Ureter (tissue), 1 donor: ENCODE measurements around the gene PDIA6. TPM values are rescaled to one million over a fixed set of nuclear protein-coding genes. Genes with fewer than 3 reads are reported as not detected.
"Not testable (repeated sequence)": the region's sequence is repeated elsewhere in the genome, so short reads cannot be mapped to it uniquely, and the experiment has no call there.

Experiments used
- DNase-seq: peaks from one replicate; pipeline ENCODE4 v3.0.0-alpha.2; 2020; ENCODE audit warnings: low spot score
- total RNA-seq: library from RNA; stranded (reverse); gene quantifications from one replicate; pipeline ENCODE4 v1.2.4, GENCODE V29; 2023
- donor health status: DM: yes; HTN: yes; CAD: no.

The PDIA6 gene
- total RNA-seq, 1 donor from 2014 or later: 125 TPM

DNA sequence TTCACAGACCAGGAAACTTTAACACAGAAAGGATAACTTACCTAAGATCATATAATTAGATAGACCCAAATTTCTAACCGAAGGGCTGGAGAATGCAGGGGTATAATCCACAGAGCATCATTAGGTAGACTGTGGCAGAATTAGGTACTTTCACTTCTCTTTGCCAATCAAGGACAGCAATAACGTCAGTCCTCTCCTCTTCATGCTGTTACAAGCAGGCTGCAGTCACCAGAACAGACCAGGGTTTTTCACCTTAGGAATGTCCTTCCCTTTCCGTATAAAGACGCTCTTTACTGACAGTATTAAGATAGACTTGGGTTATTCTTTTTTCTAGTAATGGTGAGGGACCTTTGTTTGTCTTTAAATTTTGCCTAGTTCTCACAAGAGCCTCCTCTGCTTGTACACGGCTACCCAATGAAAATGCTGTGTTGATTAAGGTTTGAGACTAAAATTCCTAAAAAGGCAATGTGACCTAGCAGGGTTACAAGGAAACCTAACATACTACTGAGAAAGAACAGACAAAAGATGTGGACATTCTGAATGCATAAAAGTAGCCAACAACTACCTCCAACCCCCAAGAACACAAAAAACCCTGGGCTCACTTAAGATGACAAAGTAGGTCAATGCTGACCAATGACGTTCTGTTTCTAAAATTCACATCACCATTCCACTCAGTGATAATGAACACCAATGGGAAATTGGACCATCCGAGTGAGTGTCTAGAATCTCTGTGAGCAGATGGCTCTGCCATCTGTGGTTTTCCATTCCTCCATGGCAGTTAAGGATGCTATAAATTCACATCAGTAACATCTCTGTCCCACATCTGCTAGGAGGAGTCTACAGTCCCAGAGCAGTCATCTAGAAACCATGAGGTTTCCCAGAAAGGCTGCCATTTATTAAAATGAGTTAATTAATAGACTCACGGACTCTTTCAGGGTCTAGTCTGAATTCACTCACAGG, 2.1 kb downstream of the PDIA6 start:
- no peak for DNase-seq

- DNase-seq: no peak
These were observed 6.0 kb downstream of the PDIA6 start for GRCh38 chr2:10806543-10806942.

DNA sequence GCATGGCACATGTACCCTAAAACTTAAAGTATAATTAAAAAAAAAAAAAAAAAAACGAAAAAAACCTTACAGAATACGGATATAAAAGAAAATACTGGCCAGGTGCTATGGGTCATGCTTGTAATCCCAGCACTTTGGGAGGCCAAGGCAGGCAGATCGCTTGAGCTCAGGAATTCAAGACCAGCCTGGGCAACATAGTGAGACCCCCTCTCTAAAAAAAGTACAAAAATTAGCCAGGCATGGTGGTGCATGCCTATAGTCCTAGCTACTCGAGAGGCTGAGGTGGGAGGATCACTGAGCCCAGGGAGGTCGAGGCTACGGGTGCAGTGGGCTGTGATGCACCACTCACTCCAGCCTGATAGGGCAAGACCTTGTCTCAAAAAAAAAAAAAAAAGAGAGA, 6.6 kb downstream of the PDIA6 start:
- not testable (repeated sequence) for DNase-seq

DNA sequence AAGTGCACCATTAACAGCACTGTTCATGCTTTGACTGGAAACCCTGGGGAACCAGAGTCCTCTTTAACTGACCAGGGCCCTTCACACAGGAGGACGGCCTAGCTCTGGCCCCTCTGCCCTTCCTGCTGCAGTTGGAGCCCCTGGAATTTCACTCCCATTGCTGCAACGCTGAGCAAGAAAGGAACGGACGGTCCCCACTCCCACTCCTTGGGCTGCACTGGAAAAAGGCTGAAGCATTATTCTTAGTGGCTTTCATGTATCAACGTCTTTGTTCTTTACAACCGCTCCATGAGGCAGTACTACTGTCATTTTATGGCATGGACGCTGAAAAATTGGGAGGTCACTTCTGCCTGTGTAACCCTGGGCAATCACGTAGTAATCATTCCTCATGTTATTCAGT, 9.9 kb downstream of the PDIA6 start:
- no peak for DNase-seq

GRCh38 chr2:10800163-10800562, 12.4 kb downstream of the PDIA6 start:
- no peak for DNase-seq

DNA sequence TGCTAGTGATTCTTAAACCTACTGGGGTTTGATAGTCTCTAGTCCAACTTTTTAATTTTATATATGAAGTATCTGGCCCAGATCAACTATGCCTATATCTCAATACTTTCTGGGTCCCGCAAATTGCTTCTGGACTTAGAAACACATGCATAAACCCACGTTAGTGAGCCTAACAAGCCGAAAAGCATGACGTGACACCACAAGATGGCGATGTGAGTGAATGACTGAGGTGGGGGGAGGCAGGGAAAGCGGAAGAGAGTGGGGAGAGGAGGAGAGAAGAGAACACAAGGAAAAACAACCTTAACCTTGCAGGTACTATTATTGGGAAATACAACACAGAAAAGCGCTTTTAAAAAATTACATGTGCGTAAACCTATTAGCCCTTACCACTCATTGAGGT, 13.8 kb downstream of the PDIA6 start:
- DNase-seq: no peak

GRCh38 chr2:10796703-10797102, 15.9 kb downstream of the PDIA6 start:
- DNase-seq: no peak

DNA sequence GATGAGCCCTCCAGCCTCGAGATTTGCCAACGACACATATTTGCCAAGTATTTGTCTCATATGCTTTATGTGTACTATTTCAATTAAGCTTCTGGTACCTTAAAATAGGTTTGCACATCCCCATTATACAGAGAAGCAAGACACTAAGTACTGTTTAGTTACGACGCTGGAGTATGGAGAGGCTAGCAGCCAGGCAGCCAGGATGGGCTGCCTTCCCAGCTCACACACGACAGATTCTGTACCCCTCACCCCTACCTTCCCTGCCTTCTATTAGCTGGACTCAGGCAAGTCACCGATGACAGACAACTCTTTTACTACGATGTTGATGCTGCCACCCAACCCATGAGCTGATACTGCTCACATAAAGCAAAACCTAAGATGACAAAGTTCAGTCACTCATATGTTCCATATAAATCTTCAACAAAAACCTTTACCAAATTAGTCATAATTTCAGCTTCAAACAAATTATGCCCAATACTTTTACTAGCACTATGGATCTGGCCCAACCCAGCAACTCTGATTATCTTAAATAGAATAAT, 17.0 kb downstream of the PDIA6 start:
- no peak for DNase-seq

GRCh38 chr2:10794876-10795275, 17.7 kb downstream of the PDIA6 start:
- DNase-seq: no peak

GRCh38 chr2:10793816-10794215, 18.8 kb downstream of the PDIA6 start:
- DNase-seq: no peak

GRCh38 chr2:10792660-10793400, 19.8 kb downstream of the PDIA6 start:
- DNase-seq: no peak

DNA sequence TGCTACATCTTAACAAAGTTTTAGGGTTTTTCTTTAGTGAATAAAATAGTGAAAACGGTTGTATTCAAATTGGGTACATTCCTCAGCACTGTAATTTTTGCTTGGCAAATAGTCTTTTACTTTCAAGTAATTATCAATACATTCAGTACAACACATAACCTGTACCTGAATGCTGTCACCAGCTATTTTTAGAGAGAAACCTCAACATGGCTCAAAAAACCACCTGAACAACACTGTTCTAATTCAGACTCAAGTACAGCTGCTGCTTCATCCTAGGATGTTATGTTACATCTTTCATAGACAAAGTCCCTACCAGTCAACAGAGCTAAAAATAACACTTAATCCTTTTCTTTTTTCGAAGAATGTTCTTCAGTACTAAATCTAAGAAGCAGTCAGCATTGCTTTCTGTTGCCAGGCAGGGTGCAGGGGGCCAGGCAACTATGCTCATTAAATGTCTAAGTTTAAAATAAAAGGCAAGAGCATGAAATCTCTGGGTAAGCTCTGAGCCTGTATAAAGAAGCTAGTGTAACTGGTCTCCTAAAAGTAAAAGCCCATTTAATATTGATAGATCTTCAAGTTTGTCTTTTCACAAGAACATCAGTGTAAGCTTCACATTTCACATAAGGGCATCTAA, 20.5 kb downstream of the PDIA6 start:
- DNase-seq: no peak

DNA sequence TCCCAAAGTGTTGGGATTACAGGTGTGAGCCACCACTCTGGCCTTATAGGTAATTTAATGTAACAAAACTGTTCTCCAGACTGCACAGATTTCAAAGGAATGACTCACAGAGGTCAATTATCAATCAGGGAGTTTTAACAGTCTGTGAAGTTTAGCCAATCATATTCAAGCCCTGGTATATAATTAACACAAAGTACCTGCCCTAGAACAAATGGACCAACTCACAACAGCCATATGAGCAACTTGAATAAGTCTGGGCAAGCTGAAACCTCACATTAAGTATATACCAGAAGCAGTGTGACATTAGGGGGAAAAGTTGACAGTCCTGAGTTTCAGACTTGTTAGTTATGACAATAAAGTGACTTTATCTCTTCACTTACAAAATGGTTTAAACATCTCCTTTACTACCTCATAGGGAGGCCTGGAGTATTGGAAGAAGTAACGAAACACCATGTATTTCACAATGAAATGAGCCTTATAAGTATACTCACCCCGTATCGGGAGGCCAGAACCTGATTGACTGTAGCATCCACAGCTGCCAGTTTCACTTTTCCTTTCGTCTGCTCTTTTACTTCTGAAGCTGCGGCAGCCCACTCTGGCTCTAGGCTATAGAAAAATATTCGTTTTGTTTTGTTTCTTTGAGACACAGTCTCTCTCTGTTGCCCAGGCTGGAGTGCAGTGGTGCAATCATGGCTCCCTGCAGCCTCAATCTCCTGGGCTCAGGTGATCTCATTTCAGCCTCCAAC, 22.2 kb downstream of the PDIA6 start:
- no peak for DNase-seq

DNA sequence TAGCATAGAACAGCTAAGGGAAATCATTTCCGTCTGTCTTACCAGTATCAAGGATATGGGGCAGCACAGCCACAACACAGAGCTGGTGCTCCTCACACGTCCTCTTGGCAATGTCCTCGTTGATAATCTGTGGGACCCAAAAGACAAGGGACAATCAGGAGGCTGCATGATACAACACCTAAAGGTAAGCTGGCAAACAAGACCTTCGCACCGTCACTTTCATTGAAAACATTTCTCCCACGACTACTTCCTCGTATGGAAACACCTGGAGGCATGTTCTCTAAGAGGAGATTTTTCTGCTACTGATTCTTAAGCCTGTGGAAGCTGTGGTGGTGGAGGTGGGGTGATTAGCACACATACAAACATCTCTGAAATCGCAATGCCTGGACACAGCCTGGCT, 23.7 kb downstream of the PDIA6 start:
- DNase-seq: no peak

GRCh38 chr2:10787176-10787968, 25.2 kb downstream of the PDIA6 start:
- DNase-seq: no peak

- DNase-seq: no peak
These were observed 26.2 kb downstream of the PDIA6 start for GRCh38 chr2:10786240-10786982.

DNA sequence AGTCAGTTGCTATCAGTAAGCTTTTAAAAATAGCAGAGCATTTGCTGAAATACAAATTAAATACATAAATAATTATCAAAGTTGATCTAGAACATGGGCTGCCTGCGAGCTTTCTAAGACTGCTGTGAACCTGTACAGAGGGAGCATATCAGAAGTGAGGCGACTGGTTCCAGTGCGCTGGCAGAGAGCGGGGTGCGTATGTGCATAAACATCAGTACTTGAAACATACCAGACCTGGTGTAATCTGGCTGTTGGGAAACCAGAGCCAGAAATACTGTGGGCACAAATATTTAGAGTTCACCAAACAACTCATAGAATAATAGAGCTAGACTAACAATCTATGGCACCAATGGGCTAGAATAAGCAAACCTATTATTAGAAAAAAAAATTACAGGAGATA, 27.3 kb downstream of the PDIA6 start:
- no peak for DNase-seq

- no peak for DNase-seq
These were observed 27.9 kb downstream of the PDIA6 start for GRCh38 chr2:10784719-10785118.

DNA sequence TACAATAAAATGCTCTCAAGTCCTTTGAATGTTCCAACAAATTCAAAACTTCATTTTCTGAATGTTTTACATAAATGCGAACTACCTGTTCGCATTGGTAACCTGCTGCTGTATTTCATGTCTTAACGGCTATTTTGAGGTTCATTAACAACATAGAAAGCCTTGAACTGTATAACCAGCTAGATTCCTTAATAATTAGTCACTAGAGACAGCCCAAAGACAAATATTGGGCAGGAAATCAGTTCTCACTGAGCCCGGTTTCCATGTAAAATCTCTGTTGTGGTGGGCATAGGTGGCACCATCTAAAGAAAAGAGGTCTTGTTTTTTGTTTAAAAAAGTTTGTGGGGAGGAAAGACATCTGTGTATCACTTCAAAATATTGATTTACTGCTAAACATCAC, 29.2 kb downstream of the PDIA6 start:
- DNase-seq: no peak

GRCh38 chr2:10781746-10782145, 30.8 kb downstream of the PDIA6 start:
- DNase-seq: no peak
